HuH-7.5 (cell line): ENCODE results near the gene CD300LD.

Experiments used
- DNase-seq: peaks from one replicate; pipeline ENCODE4 v3.0.0; 2011; ENCODE audit warnings: low spot score

CD300LD gene

DNA sequence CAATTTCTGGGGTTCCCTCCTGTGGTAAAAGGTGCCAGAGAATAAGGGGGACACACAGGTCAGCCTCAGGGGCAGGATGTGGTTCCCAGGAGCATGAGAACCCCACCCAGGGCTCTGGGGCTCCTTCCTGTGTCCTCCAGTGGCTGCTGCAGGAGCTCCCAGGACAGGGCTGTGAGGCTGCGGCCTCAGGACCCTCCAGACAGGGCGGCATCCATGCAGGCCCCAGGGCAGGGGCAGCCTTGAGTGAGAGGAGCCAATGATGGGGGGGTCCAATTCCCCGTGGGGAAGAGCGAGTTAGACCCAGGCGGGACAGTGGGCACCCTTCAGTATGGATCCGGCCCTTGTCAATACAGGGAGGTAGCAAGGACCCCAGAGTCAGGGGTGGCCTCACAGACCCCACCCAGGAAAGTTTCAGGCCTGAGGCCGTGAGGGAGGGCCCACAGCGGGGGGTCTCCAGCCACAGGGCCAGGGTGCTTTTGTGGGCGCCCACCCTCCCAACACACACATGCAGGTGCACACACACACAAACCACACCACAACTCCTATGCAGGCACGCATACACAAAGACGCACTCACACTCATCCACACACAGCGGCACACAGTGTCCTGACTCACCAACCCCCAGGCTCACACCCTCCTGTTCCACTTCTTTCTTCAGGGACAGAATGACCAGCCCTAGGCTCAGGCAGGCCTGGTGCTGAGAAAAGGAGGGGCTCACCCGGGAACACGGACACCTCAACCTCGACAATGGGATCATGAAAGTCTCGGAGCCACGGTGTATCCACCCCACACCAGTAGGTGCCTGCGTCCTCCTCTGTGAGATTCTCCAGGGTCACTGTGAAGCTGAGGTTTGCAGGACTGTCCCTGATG is 48.0 kb downstream of the CD300LD start:
- no peak for DNase-seq

- no peak for DNase-seq
Observed at GRCh38 chr17:74543406-74543805, 48.7 kb downstream of the CD300LD start.

- DNase-seq, result no peak
Observed at GRCh38 chr17:74542727-74543383, 49.2 kb downstream of the CD300LD start.

DNA sequence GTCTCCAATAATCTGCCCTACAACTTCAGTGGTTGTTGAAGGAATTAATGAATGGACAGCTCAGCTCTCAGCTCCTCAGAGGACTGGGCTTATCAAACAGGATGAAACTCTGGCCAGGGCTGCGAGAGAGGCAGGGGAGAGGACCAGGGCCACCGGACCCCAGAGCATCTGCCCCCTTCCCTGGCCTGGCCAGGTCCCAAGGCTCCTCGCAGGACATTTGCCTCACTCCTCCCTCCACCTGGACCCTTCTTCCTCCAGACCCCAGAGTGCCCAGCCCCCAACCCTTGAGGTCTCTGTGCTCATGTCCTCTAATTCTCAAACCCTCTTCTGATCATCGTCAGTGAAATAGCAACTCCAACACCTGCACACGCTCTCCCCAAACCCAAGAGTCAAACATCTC is 49.9 kb downstream of the CD300LD start:
- DNase-seq, result no peak

DNA sequence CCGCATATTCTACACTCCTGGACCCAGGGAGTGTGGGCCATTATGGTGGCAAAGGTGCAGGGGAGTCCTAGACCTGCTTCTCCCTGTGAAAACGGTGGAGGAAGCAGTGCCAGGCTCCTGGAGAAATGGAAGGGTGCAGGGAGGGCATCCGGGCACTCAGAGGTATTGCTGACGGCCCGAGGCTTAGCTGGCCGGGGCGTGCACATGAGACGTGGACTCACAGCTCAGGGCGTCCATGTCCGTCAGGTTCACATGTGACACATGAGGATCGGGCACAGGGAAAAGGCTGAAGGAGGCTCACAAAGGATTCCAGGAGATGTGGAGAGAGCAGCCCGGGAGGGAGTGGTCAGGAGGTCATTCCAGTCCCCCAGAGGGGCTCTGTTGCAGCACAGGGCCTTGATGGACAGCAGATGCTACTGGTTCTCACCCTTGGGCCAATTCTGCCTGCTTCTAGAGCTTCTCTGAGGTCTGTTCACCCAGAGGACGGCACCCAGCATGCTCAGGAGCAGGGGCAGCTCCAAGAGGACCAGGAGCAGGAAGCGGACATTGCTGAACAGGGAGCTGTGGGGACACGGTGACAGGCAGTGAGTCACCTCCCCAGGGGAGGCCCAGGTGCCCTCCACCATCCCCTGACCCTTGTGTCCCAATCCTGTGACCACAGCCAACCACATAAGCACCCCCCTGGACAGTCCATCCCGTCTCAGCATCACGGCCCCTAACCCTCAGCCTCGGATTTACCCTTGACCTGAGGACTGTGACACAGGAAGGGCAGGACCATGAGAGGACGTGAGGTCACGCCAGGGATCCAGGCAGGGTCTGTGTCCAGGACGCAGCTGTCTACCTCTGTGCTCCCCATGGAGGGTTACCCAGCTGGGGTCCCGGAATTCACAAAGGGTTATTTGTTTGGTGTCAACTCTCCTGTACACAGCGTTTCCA is 50.6 kb downstream of the CD300LD start:
- DNase-seq, result no peak

- DNase-seq, result no peak
Observed at GRCh38 chr17:74539281-74539820, 52.7 kb downstream of the CD300LD start.

DNA sequence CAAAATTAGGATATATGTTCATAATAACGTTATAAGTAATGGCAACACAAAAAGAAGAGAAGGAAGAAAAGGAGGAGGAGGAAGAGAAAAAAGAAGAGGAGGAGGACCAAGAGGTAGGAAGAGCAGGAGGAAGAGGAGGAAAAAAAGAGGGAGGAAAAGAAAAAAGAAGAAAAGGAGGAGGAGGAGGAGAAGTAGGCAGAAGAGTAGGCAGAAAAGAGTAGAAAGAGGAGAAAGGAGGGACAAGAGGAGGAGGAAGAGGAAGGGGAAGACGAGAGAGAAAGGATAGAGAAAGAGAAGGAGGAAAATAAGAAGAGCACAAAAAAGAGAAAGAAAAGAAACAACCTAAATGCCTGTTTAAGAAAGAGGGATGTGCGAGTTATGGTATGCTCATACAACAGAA is 55.2 kb downstream of the CD300LD start:
- DNase-seq, result no peak

DNA sequence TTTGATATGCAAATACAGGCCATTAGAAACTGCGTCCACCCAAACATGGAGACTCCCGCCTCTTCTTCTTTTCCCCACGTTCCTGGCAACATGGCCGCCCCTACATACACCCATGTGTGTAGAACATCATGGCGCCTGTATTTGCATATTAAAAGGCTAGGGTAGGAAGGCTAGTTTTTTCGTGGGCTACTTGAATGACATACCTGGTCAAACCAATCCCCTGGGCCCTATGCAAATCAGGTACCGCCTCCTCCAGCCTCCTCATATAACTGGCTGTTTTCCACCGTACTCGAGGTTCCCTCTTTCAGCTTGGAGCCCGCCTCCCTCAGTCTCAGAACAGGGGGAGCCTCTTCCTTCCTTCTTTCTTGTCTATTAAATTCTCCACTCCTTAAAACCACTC is 60.0 kb downstream of the CD300LD start:
- DNase-seq, result no peak

DNA sequence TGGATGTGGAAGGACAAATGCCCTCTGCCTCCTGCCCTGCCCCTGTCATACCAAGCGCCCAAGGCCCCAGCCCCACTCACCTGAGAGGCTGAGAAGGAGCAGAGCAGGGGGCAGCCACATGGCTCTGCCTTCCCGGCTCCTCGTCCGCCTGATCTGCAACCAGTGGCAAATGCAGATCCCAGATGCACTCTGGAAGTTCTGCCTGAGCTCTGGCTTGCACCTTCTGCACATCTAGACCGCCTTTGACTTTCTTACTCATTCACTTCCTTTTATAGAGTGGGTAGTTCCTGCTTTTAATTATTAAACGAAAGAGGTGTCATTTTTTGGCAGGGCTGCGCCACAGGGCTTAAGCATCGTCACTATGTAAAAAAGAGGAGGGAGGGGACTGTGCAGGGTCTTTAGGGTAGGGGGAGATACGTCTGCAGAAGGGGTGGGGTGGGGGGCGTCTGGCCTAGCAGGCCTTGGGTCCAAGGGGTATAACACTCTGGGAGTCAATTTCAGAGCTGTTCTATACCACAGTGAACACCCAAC is 60.8 kb downstream of the CD300LD start, which contains the start of gene CD300LB:
TSS of gene CD300LB (minus strand) at position 245 of the 531 bp plus-strand sequence. CDS start at position 120, 125 bp downstream.
- no peak for DNase-seq

- no peak for DNase-seq
Observed at GRCh38 chr17:74530831-74531150, 61.3 kb downstream of the CD300LD start.
